Caco-2 (cell line): ENCODE data around the gene SLC7A5. TPM values are rescaled to one million over a fixed set of nuclear protein-coding genes. Genes with fewer than 3 reads are reported as not detected.
A peak's percentile ranks its signal among the peaks of the same experiment; 100 is the strongest.
"Not testable (repeated sequence)": the region's sequence is repeated elsewhere in the genome, so short reads cannot be mapped to it uniquely, and the experiment has no call there.

Source experiments
- BruUV-seq: library from RNA; stranded (reverse); fragments of 400-500 nt; replicated peaks from 2 replicates; lab custom pipeline; 2021; lab: Mats Ljungman, UMichigan
- CTCF ChIA-PET: fragments of 300-600 bp; sonication (Branson Sonifier 250); formaldehyde crosslinking; loops from one replicate; lab custom pipeline; 2022; ENCODE audit warnings: antibody characterized with exemption; lab: Charles Lee
- POLR2A ChIA-PET: fragments of 300-600 bp; sonication (Branson Sonifier 250); formaldehyde crosslinking; loops from one replicate; lab custom pipeline; 2022; ENCODE audit warnings: antibody characterized with exemption; lab: Charles Lee
- DNase-seq, 2 experiments: peaks; one replicate each; pipeline versions ENCODE4 v3.0.0 to v3.0.0-alpha.2; 2020 to 2022
- H3K27me3 ChIP-seq: replicated peaks from 2 replicates; pipeline ENCODE4 v1.6.0; 2011; ENCODE audit warnings: low read length; ENCODE audit not compliant: control insufficient read depth, insufficient read depth
- H3K36me3 ChIP-seq: 2 replicates; pipeline ENCODE4 v1.5.1; 2011; ENCODE audit warnings: low read length; ENCODE audit not compliant: control insufficient read depth, insufficient read depth
- H3K4me1 ChIP-seq: fragments of 250-450 bp; sonication (Bioruptor Pico); 2 replicates; pipeline ENCODE4 v1.5.1; 2020; ENCODE audit warnings: mild to moderate bottlenecking
- H3K4me3 ChIP-seq: 2 replicates; pipeline ENCODE4 v1.5.1; 2011; ENCODE audit warnings: low read depth, mild to moderate bottlenecking, control low read depth, low read length
- H3K9me3 ChIP-seq: fragments of 250-450 bp; sonication (Bioruptor Pico); 2 replicates; pipeline ENCODE4 v1.5.1; 2020; ENCODE audit warnings: mild to moderate bottlenecking, moderate library complexity
- H3K27ac Mint-ChIP-seq: one replicate; pipeline ENCODE4 v1.8.0; 2022; ENCODE audit warnings: mixed read lengths; ENCODE audit not compliant: unreplicated experiment
- H3K27me3 Mint-ChIP-seq: one replicate; pipeline ENCODE4 v1.8.0; 2022; ENCODE audit warnings: mixed read lengths; ENCODE audit not compliant: insufficient read depth, unreplicated experiment
- H3K36me3 Mint-ChIP-seq: one replicate; pipeline ENCODE4 v1.8.0; 2022; ENCODE audit warnings: mild to moderate bottlenecking, mixed read lengths; ENCODE audit not compliant: insufficient read depth, unreplicated experiment
- H3K4me1 Mint-ChIP-seq: one replicate; pipeline ENCODE4 v1.8.0; 2022; ENCODE audit warnings: low read depth, mixed read lengths; ENCODE audit not compliant: unreplicated experiment
- H3K4me3 Mint-ChIP-seq: one replicate; pipeline ENCODE4 v1.8.0; 2022; ENCODE audit warnings: mild to moderate bottlenecking, moderate library complexity, mixed read lengths; ENCODE audit not compliant: unreplicated experiment
- H3K9me3 Mint-ChIP-seq: one replicate; pipeline ENCODE4 v1.8.0; 2022; ENCODE audit warnings: mixed read lengths; ENCODE audit not compliant: unreplicated experiment
- CTCF ChIP-seq, 2 experiments: fragments of 200-600 bp in 1 of 2; IDR thresholded peaks; 1 replicate in 1 of 2; 2 replicates in 1 of 2; pipeline versions ENCODE4 v1.5.1 to v1.8.0; 2011 to 2022; ENCODE audit warnings: antibody characterized with exemption in 1 of 2, control low read depth in 1 of 2, inconsistent platforms in 1 of 2, low read depth in 1 of 2, low read length in 1 of 2, mild to moderate bottlenecking in 1 of 2, moderate library complexity in 1 of 2; ENCODE audit not compliant: insufficient read depth in 1 of 2, severe bottlenecking in 1 of 2, unreplicated experiment in 1 of 2
- intact Hi-C: fragments of 100-400 bp; cut with micrococcal nuclease; formaldehyde crosslinking; loops from one replicate; pipeline ENCODE4 v1.10.0; 2022; ENCODE audit not compliant: unreplicated experiment
- total RNA-seq: library from RNA; stranded (reverse); gene quantifications from 2 replicates; pipeline ENCODE4 v1.2.3, GENCODE V29; 2022

Gene SLC7A5
- total RNA-seq, 1 experiment from 2014 or later, result 534 TPM

DNA sequence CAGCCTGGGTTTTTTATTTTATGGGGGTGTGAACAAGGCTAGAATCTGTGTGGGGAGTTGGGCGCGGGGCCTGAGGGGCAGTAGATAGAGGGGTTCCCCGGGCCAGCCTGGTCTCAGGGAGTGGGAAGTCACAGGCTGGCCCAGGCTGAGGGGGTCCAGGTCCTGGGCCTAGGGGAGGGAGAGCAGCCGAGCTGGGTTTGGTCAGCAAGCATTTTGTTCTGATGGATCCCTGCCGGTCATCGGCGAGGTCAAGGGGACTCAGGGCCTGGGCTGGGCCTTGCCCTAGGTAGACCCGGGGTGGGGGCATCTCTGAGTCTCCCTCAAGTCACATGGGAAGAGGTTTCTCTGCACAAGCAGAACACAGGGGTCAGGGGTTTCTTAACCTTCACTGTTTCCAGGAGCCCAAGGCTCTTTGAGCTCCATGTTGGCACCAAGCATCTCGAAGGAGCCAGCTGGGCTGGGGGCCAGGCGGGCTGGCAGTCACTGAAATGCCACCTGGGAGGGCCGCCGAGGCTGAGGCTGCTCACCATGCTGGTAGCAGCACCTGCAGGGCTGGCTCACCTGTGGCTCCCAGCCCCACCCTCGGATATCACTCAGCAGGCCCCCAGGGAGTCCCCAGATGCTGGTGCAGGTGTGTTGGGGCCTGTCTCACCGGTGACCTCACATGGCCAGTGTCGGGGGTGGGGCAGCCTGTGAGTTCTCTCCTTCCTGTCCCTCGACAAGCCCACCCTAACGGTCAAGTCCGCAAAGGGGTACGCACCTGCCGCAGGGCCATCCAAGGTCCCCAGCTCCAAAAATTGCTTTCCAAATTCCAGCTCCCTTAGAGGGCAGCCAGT lies 41.0 kb downstream of the SLC7A5 start:
- no peaks in the 10 kb centered on the region for H3K9me3 Mint-ChIP-seq
- no peak overlapping the region for H3K4me3 Mint-ChIP-seq
- H3K9me3 ChIP-seq, result no peaks in the 10 kb centered on the region
- TF ChIP-seq CTCF (IDR thresholded peaks at IDR 0.05; ENCODE audit: insufficient read depth in 1 of 2, low read depth in 1 of 2, low read length in 1 of 2, severe bottlenecking in 1 of 2, unreplicated experiment in 1 of 2), result no peak
- no peaks in the 10 kb centered on the region for H3K27me3 ChIP-seq
- peak overlapping the region; percentile 79 for H3K27ac Mint-ChIP-seq
- H3K36me3 ChIP-seq, result no peaks in the 10 kb centered on the region
- intact Hi-C loops, result loop anchor here (2.0 kb wide), 1 partner anchor 49 kb away; no protein-coding TSS in a partner anchor
- H3K4me3 ChIP-seq, result no peak overlapping the region
- peaks cover 99% of the 10 kb centered on the region for H3K36me3 Mint-ChIP-seq
- H3K27me3 Mint-ChIP-seq, result no peaks in the 10 kb centered on the region
- BruUV-seq, result no TSS peak
- peak in 1 of 2 experiments; percentile 45 for DNase-seq
- peaks cover 40% of the 10 kb centered on the region for H3K4me1 ChIP-seq
- ChIA-PET CTCF (interaction anchor here (1.0 to 1.6 kb wide), 2 partner anchors 43 to 49 kb away, joined by 3 read pairs; no protein-coding TSS in a partner anchor), POLR2A (interaction anchor here (1.3 kb wide), 1 partner anchor 22 kb away, joined by 3 read pairs; no protein-coding TSS in a partner anchor)
- peaks cover 21% of the 10 kb centered on the region for H3K4me1 Mint-ChIP-seq

DNA sequence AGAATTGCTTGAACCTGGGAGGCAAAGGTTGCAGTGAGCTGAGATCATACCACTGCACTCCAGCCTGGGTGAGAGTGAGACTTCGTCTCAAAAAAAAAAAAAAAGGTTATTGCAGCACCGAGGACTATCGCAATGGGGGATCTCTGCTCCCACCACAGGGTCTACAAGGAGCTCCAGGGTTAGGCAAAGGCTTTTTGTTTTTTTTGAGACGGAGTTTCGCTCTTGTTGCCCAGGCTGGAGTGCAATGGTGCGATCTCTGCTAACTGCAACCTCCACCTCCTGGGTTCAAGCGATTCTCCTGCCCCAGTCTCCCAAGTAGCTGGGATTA lies 41.8 kb downstream of the SLC7A5 start:
- intact Hi-C loops, result not testable (repeated sequence)
- H3K4me1 ChIP-seq, result peaks cover 48% of the 10 kb centered on the region
- peak overlapping the region; percentile 79 for H3K27ac Mint-ChIP-seq

DNA sequence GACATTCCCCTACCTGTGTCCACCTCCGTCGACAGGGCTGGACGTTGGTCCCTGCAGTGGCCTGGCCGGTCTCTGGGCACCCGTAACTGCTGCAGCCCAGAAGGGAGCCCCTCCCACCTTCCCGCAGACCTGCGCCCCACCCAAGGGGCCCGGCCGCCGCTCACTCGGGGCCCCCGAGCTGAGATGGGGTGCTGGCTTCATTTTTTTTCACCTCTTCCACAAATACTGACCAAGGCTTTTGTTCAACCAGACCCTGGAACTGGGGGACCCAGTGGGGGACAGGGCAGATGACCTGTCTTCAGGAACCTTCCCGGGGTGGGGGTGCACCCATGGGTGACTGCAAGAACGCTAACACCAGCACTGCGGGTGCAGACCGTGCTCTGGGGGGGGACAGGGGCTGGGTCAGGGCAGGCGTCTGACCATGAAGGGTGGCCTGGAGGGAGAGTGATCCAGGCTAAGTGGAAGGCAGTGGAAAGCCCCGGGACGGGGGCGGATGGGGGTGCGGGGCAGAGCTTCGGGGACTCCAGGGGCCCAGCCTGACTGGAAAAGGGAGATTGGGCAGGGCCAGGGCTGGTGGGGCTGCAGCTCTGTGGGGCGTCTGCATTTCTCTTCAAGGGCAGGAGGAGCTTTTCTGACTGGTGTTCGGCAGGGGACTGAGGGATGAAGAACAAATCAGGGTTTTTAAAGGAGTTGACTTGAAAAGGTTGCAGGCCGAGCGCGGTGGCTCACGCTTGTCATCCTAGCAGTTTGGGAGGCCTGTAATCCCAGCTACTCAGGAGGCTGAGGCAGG lies 42.3 kb downstream of the SLC7A5 start:
- CTCF ChIA-PET, result no interaction called here
- Histone ChIP-seq H3K4me1 (peaks cover 48% of the 10 kb centered on the region), H3K9me3 (no peaks in the 10 kb centered on the region), H3K27me3 (no peaks in the 10 kb centered on the region), H3K4me3 (no peak overlapping the region), H3K36me3 (no peaks in the 10 kb centered on the region)
- Mint-ChIP-seq H3K36me3 (peaks cover 96% of the 10 kb centered on the region), H3K27ac (peak overlapping the region; percentile 79), H3K4me1 (peaks cover 31% of the 10 kb centered on the region), H3K27me3 (no peaks in the 10 kb centered on the region), H3K9me3 (no peaks in the 10 kb centered on the region), H3K4me3 (no peak overlapping the region)
- no TSS peak for BruUV-seq
- peak in 1 of 2 experiments; percentile 23 for DNase-seq
- POLR2A ChIA-PET, result interaction anchor here (0.6 kb wide), 1 partner anchor 909 kb away, joined by 9 read pairs; no protein-coding TSS in a partner anchor
- intact Hi-C loops, result no loop called here
- no peak for TF ChIP-seq CTCF (IDR thresholded peaks at IDR 0.05; ENCODE audit: insufficient read depth in 1 of 2, low read depth in 1 of 2, low read length in 1 of 2, severe bottlenecking in 1 of 2, unreplicated experiment in 1 of 2)

More for the DNA sequence above, 41.8 kb downstream of the SLC7A5 start:
- H3K36me3 ChIP-seq, BruUV-seq, H3K27me3 ChIP-seq, H3K4me3 Mint-ChIP-seq, H3K4me3 ChIP-seq, DNase-seq, H3K9me3 ChIP-seq, H3K9me3 Mint-ChIP-seq, H3K27me3 Mint-ChIP-seq: not testable (repeated sequence)
- H3K4me1 Mint-ChIP-seq, result peaks cover 27% of the 10 kb centered on the region
- peaks cover 97% of the 10 kb centered on the region for H3K36me3 Mint-ChIP-seq
- ChIA-PET CTCF (interaction anchor here (1.6 kb wide), 1 partner anchor 44 kb away, joined by 3 read pairs; no protein-coding TSS in a partner anchor), POLR2A (interaction anchor here (0.6 kb wide), 1 partner anchor 910 kb away, joined by 9 read pairs; no protein-coding TSS in a partner anchor)

GRCh38 chr16:87826407-87826797 lies 42.9 kb downstream of the SLC7A5 start:
- H3K9me3 ChIP-seq, H3K36me3 ChIP-seq, BruUV-seq, H3K4me3 Mint-ChIP-seq, H3K27me3 Mint-ChIP-seq, CTCF ChIA-PET, H3K4me3 ChIP-seq, POLR2A ChIA-PET, H3K27me3 ChIP-seq, DNase-seq, intact Hi-C loops, H3K9me3 Mint-ChIP-seq: not testable (repeated sequence)
- peaks cover 90% of the 10 kb centered on the region for H3K36me3 Mint-ChIP-seq
- peaks cover 31% of the 10 kb centered on the region for H3K4me1 Mint-ChIP-seq
- peaks cover 48% of the 10 kb centered on the region for H3K4me1 ChIP-seq
- H3K27ac Mint-ChIP-seq, result peak overlapping the region; percentile 79

GRCh38 chr16:87825842-87826120 lies 43.5 kb downstream of the SLC7A5 start:
- H3K36me3 ChIP-seq, DNase-seq, H3K9me3 Mint-ChIP-seq, H3K4me3 ChIP-seq, H3K27me3 ChIP-seq, POLR2A ChIA-PET, H3K9me3 ChIP-seq, intact Hi-C loops, BruUV-seq, H3K4me3 Mint-ChIP-seq, H3K27me3 Mint-ChIP-seq, CTCF ChIA-PET: not testable (repeated sequence)
- H3K36me3 Mint-ChIP-seq, result peaks cover 83% of the 10 kb centered on the region
- peaks cover 48% of the 10 kb centered on the region for H3K4me1 ChIP-seq
- peaks cover 31% of the 10 kb centered on the region for H3K4me1 Mint-ChIP-seq
- peak overlapping the region; percentile 68 for H3K27ac Mint-ChIP-seq
